WTC11 (cell line): ENCODE data around the gene ITGAL. TPM values are rescaled to one million over a fixed set of nuclear protein-coding genes. Genes with fewer than 3 reads are reported as not detected.
A peak's percentile ranks its signal among the peaks of the same experiment; 100 is the strongest.

Source experiments
- ATAC-seq: fragments of 200-7000 bp; cut with Tn5 transposase; 2 replicates; pipeline ENCODE4 v1.10.0; 2021; ENCODE audit warnings: mild to moderate bottlenecking, moderate library complexity
- CTCF ChIA-PET: fragments of 300-600 bp; sonication (Branson Sonifier 250); formaldehyde crosslinking; loops from one replicate; lab custom pipeline; 2021; ENCODE audit warnings: antibody characterized with exemption; lab: Charles Lee
- POLR2A ChIA-PET: fragments of 350-600 bp; sonication (Branson Sonifier 250); formaldehyde crosslinking; loops from one replicate; lab custom pipeline; 2021; ENCODE audit warnings: antibody characterized with exemption; lab: Charles Lee
- DNase-seq: peaks from one replicate; pipeline ENCODE4 v3.0.0; 2021; ENCODE audit warnings: low spot score
- H3K27ac Mint-ChIP-seq: 2 replicates; pipeline ENCODE4 v1.8.0; 2021; ENCODE audit warnings: mixed read lengths
- H3K27me3 Mint-ChIP-seq: 2 replicates; pipeline ENCODE4 v1.8.0; 2021; ENCODE audit warnings: low read depth, mild to moderate bottlenecking, moderate library complexity, mixed read lengths
- H3K36me3 Mint-ChIP-seq: 2 replicates; pipeline ENCODE4 v1.8.0; 2021; ENCODE audit warnings: mixed read lengths
- H3K4me1 Mint-ChIP-seq: 2 replicates; pipeline ENCODE4 v1.8.0; 2022; ENCODE audit warnings: mixed read lengths
- H3K4me3 Mint-ChIP-seq: 2 replicates; pipeline ENCODE4 v1.8.0; 2021; ENCODE audit warnings: mild to moderate bottlenecking, moderate library complexity, mixed read lengths
- H3K9me3 Mint-ChIP-seq: 2 replicates; pipeline ENCODE4 v1.8.0; 2021; ENCODE audit warnings: mixed read lengths
- ATF6 ChIP-seq: sonication (generic); formaldehyde crosslinking; IDR thresholded peaks from 2 replicates; pipeline ENCODE4 v1.8.1; 2023; ENCODE audit warnings: mild to moderate bottlenecking, missing genetic modification reagents
- GABPB1 ChIP-seq: sonication (generic); formaldehyde crosslinking; IDR thresholded peaks from 2 replicates; pipeline ENCODE4 v1.8.1; 2023; ENCODE audit warnings: mild to moderate bottlenecking, missing genetic modification reagents
- GTF2I ChIP-seq: fragments of 250-450 bp; sonication (Bioruptor Pico); conservative IDR thresholded peaks from 2 replicates; pipeline ENCODE4 v1.4.0; 2021; ENCODE audit warnings: mild to moderate bottlenecking
- IRF1 ChIP-seq: sonication (generic); formaldehyde crosslinking; IDR thresholded peaks from 2 replicates; pipeline ENCODE4 v1.8.0; 2023; ENCODE audit warnings: missing genetic modification reagents
- NFE2L1 ChIP-seq: sonication (generic); formaldehyde crosslinking; IDR thresholded peaks from 2 replicates; pipeline ENCODE4 v1.8.1; 2023; ENCODE audit warnings: missing genetic modification reagents
- NR3C1 ChIP-seq: sonication (generic); formaldehyde crosslinking; conservative IDR thresholded peaks from 2 replicates; pipeline ENCODE4 v1.8.1; 2023; ENCODE audit warnings: low read depth, mild to moderate bottlenecking, missing genetic modification reagents
- TP53 ChIP-seq: sonication (generic); formaldehyde crosslinking; IDR thresholded peaks from 2 replicates; pipeline ENCODE4 v1.8.1; 2023; ENCODE audit warnings: mild to moderate bottlenecking, missing genetic modification reagents
- USF2 ChIP-seq: sonication (generic); formaldehyde crosslinking; IDR thresholded peaks from 2 replicates; pipeline ENCODE4 v1.8.1; 2023; ENCODE audit warnings: mild to moderate bottlenecking, missing genetic modification reagents, moderate library complexity
- ZNF425 ChIP-seq: fragments of 250-450 bp; sonication (Bioruptor Pico); conservative IDR thresholded peaks from 2 replicates; pipeline ENCODE4 v1.9.0; 2021; ENCODE audit warnings: mild to moderate bottlenecking
- ZNF532 ChIP-seq: fragments of 250-450 bp; sonication (Bioruptor Pico); IDR thresholded peaks from 2 replicates; pipeline ENCODE4 v1.9.0; 2021; ENCODE audit warnings: mild to moderate bottlenecking, borderline replicate concordance
- total RNA-seq: library from RNA; stranded (reverse); gene quantifications from 3 replicates; pipeline ENCODE4 v1.2.3, GENCODE V29; 2021
- TF ChIP-seq, protein P1 (sequence below): fragments of 250-450 bp; sonication (Bioruptor Pico); IDR thresholded peaks from 2 replicates; pipeline ENCODE4 v1.9.0; 2021; ENCODE audit warnings: moderate library complexity, mild to moderate bottlenecking, inconsistent platforms, borderline replicate concordance
- TF ChIP-seq, protein P2 (sequence below): sonication (generic); formaldehyde crosslinking; IDR thresholded peaks from 2 replicates; pipeline ENCODE4 v1.8.0; 2022; ENCODE audit warnings: mild to moderate bottlenecking, missing genetic modification reagents

Gene ITGAL
- total RNA-seq, 1 experiment from 2014 or later = 1.0 TPM

GRCh38 chr16:30434852-30435251, 37.7 kb upstream of the ITGAL start (continued):
- TF ChIP-seq ZNF532 (CRISPR knock-in tag) (no peak), NR3C1 (CRISPR knock-in tag) (no peak), ATF6 (no peak), ZNF425 (CRISPR knock-in tag) (no peak)

DNA sequence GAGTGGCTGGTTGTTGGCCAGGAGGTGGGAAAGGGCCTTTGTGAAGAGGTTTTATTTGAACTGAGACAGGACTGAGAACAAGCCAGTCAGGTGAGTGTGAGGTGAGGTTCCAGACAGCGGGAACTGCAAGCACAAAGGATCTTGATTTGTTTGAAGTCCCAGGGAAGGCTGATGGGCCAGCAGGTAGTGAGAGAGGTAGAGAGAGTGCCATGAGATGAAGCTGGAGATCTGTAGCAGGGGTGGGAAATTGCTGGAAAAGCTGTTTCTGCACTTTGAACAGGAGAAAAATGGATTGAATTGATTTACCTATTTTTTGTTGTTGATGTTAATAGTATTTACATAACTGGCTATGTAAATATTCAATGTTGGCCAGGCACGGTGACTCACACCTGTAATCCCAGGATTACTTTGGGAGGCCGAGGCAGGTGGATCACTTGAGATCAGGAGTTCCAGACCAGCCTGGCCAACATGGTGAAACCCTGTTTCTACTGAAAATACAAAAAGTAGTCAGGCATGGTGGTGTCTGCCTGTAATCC, 35.0 kb upstream of the ITGAL start:
- ChIA-PET CTCF (interaction anchor here (1.2 kb wide), 1 partner anchor 28 kb away, joined by 3 read pairs; no protein-coding TSS in a partner anchor), POLR2A (no interaction called here)
- ATAC-seq (no peak), DNase-seq (no peak)
- Mint-ChIP-seq H3K27ac (no peak overlapping the region), H3K4me1 (peaks cover 3% of the 10 kb centered on the region; the same call in 1 of the 2 replicates), H3K27me3 (peaks cover 37% of the 10 kb centered on the region), H3K9me3 (no peaks in the 10 kb centered on the region), H3K36me3 (no peaks in the 10 kb centered on the region), H3K4me3 (no peak overlapping the region)
- peak; percentile 40 for TF ChIP-seq GABPB1
- TF ChIP-seq, protein P1, sequence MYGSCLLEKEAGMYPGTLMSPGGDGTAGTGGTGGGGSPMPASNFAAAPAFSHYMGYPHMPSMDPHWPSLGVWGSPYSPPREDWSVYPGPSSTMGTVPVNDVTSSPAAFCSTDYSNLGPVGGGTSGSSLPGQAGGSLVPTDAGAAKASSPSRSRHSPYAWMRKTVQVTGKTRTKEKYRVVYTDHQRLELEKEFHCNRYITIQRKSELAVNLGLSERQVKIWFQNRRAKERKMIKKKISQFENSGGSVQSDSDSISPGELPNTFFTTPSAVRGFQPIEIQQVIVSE (CRISPR knock-in tag) = no peak

DNA sequence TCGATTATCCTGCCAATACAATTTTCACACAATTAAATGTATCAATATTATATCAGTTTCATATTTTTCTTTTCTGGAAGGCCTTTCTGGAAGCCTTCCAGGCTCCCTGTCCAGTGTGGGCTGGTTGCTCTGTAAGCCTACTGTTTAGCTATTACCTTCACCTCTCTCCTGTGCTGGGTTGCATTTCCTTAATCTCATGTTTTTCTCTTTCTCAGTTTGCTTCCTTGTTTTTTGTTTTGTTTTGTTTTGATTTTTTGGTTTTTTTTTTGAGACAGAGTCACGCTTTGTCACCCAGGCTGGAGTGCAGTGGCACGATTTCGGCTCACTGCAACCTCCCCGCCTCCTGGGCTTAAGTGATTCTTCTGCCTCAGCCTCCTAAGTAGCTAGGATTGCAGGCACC, 33.7 kb upstream of the ITGAL start:
- POLR2A ChIA-PET = no interaction called here
- H3K27ac Mint-ChIP-seq = no peak overlapping the region; the same call in 1 of the 2 replicates
- peaks cover 27% of the 10 kb centered on the region for H3K27me3 Mint-ChIP-seq
- CTCF ChIA-PET = interaction anchor here (0.7 to 2.8 kb wide), 3 partner anchors 9 to 156 kb away, joined by 3 to 18 read pairs (median 3); partner anchors contain the start of gene DCTPP1
- H3K36me3 Mint-ChIP-seq = peaks cover 3% of the 10 kb centered on the region
- ATAC-seq = no peak
- peaks cover 2% of the 10 kb centered on the region; the same call in 1 of the 2 replicates for H3K9me3 Mint-ChIP-seq
- TF ChIP-seq TP53 (CRISPR knock-in tag) = no peak
- no peak for TF ChIP-seq NFE2L1 (CRISPR knock-in tag)
- no peak for TF ChIP-seq IRF1 (CRISPR knock-in tag)
- no peak for TF ChIP-seq GTF2I (CRISPR knock-in tag)
- TF ChIP-seq USF2 = no peak
- TF ChIP-seq, protein P2, sequence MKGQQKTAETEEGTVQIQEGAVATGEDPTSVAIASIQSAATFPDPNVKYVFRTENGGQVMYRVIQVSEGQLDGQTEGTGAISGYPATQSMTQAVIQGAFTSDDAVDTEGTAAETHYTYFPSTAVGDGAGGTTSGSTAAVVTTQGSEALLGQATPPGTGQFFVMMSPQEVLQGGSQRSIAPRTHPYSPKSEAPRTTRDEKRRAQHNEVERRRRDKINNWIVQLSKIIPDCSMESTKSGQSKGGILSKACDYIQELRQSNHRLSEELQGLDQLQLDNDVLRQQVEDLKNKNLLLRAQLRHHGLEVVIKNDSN = no peak
- TF ChIP-seq, all 79 proteins: peak for 0
- no peak overlapping the region for H3K4me3 Mint-ChIP-seq
- H3K4me1 Mint-ChIP-seq = peaks cover 10% of the 10 kb centered on the region
- no peak for DNase-seq
